Neural progenitor cell (in vitro differentiated cells): Measurements from ENCODE around the gene TNFSF11. TPM values are rescaled to one million over a fixed set of nuclear protein-coding genes. Genes with fewer than 3 reads are reported as not detected.

Experiments
- DNase-seq: peaks from one replicate; pipeline ENCODE4 v3.0.0-alpha.2; 2016; ENCODE audit warnings: low spot score
- H2AFZ ChIP-seq: fragments of 200-600 bp; sonication (generic); replicated peaks from 2 replicates; pipeline ENCODE4 v1.6.1; 2016; ENCODE audit warnings: antibody characterized with exemption
- H3F3A ChIP-seq: fragments of 200-600 bp; sonication (generic); 2 replicates; pipeline ENCODE4 v1.6.1; 2016; ENCODE audit warnings: antibody characterized with exemption, low read depth
- H3K27ac ChIP-seq: fragments of 200-600 bp; sonication (generic); 2 replicates; pipeline ENCODE4 v1.5.1; 2016; ENCODE audit warnings: mild to moderate bottlenecking
- H3K27me3 ChIP-seq: fragments of 200-600 bp; sonication (generic); 2 replicates; pipeline ENCODE4 v1.6.1; 2016; ENCODE audit warnings: mild to moderate bottlenecking, moderate library complexity
- H3K36me3 ChIP-seq: fragments of 200-600 bp; sonication (generic); 2 replicates; pipeline ENCODE4 v1.5.1; 2016
- H3K4me1 ChIP-seq: fragments of 200-600 bp; sonication (generic); 2 replicates; pipeline ENCODE4 v1.6.1; 2016; ENCODE audit warnings: mixed run types
- H3K4me2 ChIP-seq: fragments of 200-600 bp; sonication (generic); 2 replicates; pipeline ENCODE4 v1.6.1; 2016
- H3K4me3 ChIP-seq: fragments of 200-600 bp; sonication (generic); 2 replicates; pipeline ENCODE4 v1.5.1; 2016
- H3K79me2 ChIP-seq: fragments of 200-600 bp; sonication (generic); 2 replicates; pipeline ENCODE4 v1.6.1; 2016; ENCODE audit warnings: low read depth
- H3K9ac ChIP-seq: fragments of 200-600 bp; sonication (generic); 2 replicates; pipeline ENCODE4 v1.6.1; 2016
- H3K9me3 ChIP-seq: fragments of 200-600 bp; sonication (generic); 2 replicates; pipeline ENCODE4 v1.5.1; 2016; ENCODE audit warnings: low read depth
- H4K20me1 ChIP-seq: fragments of 200-600 bp; sonication (generic); 2 replicates; pipeline ENCODE4 v1.6.1; 2016; ENCODE audit warnings: low read depth
- H3K27ac Mint-ChIP-seq: 3 replicates; pipeline ENCODE4 v1.8.0; 2021; ENCODE audit warnings: mixed read lengths
- H3K27me3 Mint-ChIP-seq: 2 replicates; pipeline ENCODE4 v1.8.0; 2022; ENCODE audit warnings: low read depth, mild to moderate bottlenecking, inconsistent platforms, moderate library complexity, mixed read lengths; ENCODE audit not compliant: insufficient read depth
- H3K36me3 Mint-ChIP-seq: 3 replicates; pipeline ENCODE4 v1.8.0; 2021; ENCODE audit warnings: mixed read lengths
- H3K4me1 Mint-ChIP-seq: 3 replicates; pipeline ENCODE4 v1.8.0; 2021; ENCODE audit warnings: mixed read lengths
- H3K4me3 Mint-ChIP-seq: 3 replicates; pipeline ENCODE4 v1.8.0; 2021; ENCODE audit warnings: mild to moderate bottlenecking, moderate library complexity, mixed read lengths
- H3K9me3 Mint-ChIP-seq: 3 replicates; pipeline ENCODE4 v1.8.0; 2020; ENCODE audit warnings: mixed read lengths
- EZH2 ChIP-seq: fragments of 200-600 bp; sonication (generic); IDR thresholded peaks from 2 replicates; pipeline ENCODE4 v1.6.1; 2017; ENCODE audit warnings: antibody characterized with exemption, mild to moderate bottlenecking, moderate library complexity
- EZH2phosphoT487 ChIP-seq: fragments of 200-600 bp; sonication (generic); IDR thresholded peaks from 2 replicates; pipeline ENCODE4 v1.6.1; 2017; ENCODE audit warnings: antibody characterized with exemption
- total RNA-seq: library from RNA; depleted of rRNA; stranded (reverse); fragments of >200 nt; gene quantifications from 2 replicates; pipeline ENCODE4 v1.2.3, GENCODE V29; 2015; ENCODE audit warnings: low replicate concordance
- TF ChIP-seq, protein P1 (sequence below): fragments of 200-600 bp; sonication (generic); IDR thresholded peaks from 2 replicates; pipeline ENCODE4 v1.5.1; 2017; ENCODE audit warnings: antibody characterized with exemption, mild to moderate bottlenecking

TNFSF11 gene
- total RNA-seq, 1 donor from 2014 or later, result 0.21 TPM

DNA sequence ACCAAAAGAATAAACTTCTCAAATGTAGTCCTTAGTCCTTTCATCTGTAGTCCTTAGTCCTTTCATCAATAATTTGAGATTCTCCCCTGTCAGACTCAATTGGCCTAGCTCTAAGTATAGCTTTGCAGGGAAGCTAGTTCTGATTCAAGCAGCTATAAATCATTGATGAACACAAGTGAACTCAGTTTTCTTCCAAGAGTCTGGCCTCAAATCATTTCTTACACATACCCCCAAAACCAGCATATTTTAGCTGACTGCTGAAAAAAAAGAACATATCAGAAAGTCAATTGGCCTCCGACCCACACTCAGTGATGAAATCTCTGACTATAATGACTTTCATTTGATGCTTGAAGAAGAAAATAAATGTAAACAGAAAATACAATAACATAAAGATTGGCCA is 64.9 kb downstream of the TNFSF11 start:
- Histone ChIP-seq H3K4me1 (peaks cover 12% of the 10 kb centered on the region), H4K20me1 (no peaks in the 10 kb centered on the region), H3K27me3 (no peaks in the 10 kb centered on the region), H3K4me3 (no peak overlapping the region), H3K9me3 (peaks cover 5% of the 10 kb centered on the region), H3K36me3 (no peaks in the 10 kb centered on the region), H2AFZ (peak overlapping the region; percentile 44), H3F3A (no peaks in the 10 kb centered on the region), H3K4me2 (no peak overlapping the region), H3K79me2 (no peaks in the 10 kb centered on the region), H3K9ac (no peak overlapping the region), H3K27ac (no peak overlapping the region)
- H3K4me3 Mint-ChIP-seq, result no peak overlapping the region
- no peaks in the 10 kb centered on the region for H3K36me3 Mint-ChIP-seq
- H3K27ac Mint-ChIP-seq, result no peak overlapping the region
- peaks cover 11% of the 10 kb centered on the region for H3K9me3 Mint-ChIP-seq
- H3K4me1 Mint-ChIP-seq, result peaks cover 4% of the 10 kb centered on the region
- TF ChIP-seq EZH2phosphoT487, result no peak
- no peaks in the 10 kb centered on the region for H3K27me3 Mint-ChIP-seq
- DNase-seq, result no peak

DNA sequence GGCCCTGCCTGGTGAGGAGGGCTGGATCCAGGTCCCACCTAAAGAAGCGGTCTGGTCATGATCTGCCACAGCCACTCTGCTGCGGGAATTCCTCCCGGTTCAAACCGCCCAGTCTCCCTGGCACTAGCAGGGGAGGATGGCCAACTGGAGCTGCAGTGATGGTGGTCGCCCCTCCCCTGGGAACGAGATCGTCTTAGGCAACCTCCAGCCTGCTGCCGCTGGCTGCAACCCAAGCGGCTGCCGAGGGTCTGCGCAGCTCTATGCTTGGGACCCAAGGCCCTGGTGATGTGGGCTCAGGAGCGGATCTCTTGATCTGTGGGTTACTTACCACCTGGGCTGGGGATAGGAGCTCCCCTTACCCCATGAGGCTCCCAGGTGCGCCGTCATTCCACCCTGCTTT is 69.1 kb downstream of the TNFSF11 start:
- no peak for DNase-seq
- Histone ChIP-seq H3K4me1 (peaks cover 12% of the 10 kb centered on the region), H3F3A (no peaks in the 10 kb centered on the region), H4K20me1 (no peaks in the 10 kb centered on the region), H3K36me3 (no peaks in the 10 kb centered on the region), H3K79me2 (no peaks in the 10 kb centered on the region), H3K27me3 (no peaks in the 10 kb centered on the region), H2AFZ (no peak overlapping the region), H3K4me2 (no peak overlapping the region), H3K4me3 (no peak overlapping the region), H3K9me3 (peaks cover 5% of the 10 kb centered on the region), H3K9ac (no peak overlapping the region), H3K27ac (no peak overlapping the region)
- Mint-ChIP-seq H3K9me3 (peaks cover 11% of the 10 kb centered on the region), H3K27me3 (peaks cover 3% of the 10 kb centered on the region), H3K36me3 (no peaks in the 10 kb centered on the region), H3K27ac (no peak overlapping the region), H3K4me3 (no peak overlapping the region), H3K4me1 (peaks cover 4% of the 10 kb centered on the region)
- TF ChIP-seq, protein P1, sequence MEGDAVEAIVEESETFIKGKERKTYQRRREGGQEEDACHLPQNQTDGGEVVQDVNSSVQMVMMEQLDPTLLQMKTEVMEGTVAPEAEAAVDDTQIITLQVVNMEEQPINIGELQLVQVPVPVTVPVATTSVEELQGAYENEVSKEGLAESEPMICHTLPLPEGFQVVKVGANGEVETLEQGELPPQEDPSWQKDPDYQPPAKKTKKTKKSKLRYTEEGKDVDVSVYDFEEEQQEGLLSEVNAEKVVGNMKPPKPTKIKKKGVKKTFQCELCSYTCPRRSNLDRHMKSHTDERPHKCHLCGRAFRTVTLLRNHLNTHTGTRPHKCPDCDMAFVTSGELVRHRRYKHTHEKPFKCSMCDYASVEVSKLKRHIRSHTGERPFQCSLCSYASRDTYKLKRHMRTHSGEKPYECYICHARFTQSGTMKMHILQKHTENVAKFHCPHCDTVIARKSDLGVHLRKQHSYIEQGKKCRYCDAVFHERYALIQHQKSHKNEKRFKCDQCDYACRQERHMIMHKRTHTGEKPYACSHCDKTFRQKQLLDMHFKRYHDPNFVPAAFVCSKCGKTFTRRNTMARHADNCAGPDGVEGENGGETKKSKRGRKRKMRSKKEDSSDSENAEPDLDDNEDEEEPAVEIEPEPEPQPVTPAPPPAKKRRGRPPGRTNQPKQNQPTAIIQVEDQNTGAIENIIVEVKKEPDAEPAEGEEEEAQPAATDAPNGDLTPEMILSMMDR, result no peak
- TF ChIP-seq EZH2phosphoT487 (no peak), EZH2 (no peak)

DNA sequence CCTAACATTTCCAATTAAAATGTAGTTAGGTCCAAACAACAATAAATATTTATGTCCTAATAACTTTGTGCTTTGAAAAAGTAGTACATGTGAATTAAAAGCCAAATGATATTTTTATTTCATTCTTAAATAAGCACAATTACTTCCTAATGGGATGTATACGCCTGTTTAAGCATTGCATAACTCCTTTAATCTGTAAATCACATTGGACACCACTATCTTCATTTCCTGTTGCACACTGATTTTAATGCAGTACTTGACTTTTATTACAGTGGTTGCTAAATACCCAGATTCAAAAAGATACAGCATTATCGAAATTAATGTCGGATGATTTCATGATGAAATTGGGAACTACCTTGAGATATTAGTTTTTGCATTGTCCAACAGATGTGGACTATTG is 70.9 kb downstream of the TNFSF11 start:
- Histone ChIP-seq H3K4me1 (peaks cover 4% of the 10 kb centered on the region), H3K36me3 (no peaks in the 10 kb centered on the region), H2AFZ (no peak overlapping the region), H3F3A (no peaks in the 10 kb centered on the region), H3K27me3 (no peaks in the 10 kb centered on the region), H3K4me2 (no peak overlapping the region), H4K20me1 (no peaks in the 10 kb centered on the region), H3K79me2 (no peaks in the 10 kb centered on the region), H3K27ac (no peak overlapping the region), H3K9me3 (peaks cover 5% of the 10 kb centered on the region), H3K9ac (no peak overlapping the region), H3K4me3 (no peak overlapping the region)
- H3K4me1 Mint-ChIP-seq, result no peaks in the 10 kb centered on the region
- DNase-seq, result no peak
- H3K36me3 Mint-ChIP-seq, result no peaks in the 10 kb centered on the region
- H3K9me3 Mint-ChIP-seq, result peaks cover 11% of the 10 kb centered on the region
- H3K27ac Mint-ChIP-seq, result no peak overlapping the region
- H3K4me3 Mint-ChIP-seq, result no peak overlapping the region
- H3K27me3 Mint-ChIP-seq, result peaks cover 5% of the 10 kb centered on the region
- TF ChIP-seq EZH2phosphoT487 (no peak), EZH2 (no peak)
- TF ChIP-seq, protein P1, result no peak

DNA sequence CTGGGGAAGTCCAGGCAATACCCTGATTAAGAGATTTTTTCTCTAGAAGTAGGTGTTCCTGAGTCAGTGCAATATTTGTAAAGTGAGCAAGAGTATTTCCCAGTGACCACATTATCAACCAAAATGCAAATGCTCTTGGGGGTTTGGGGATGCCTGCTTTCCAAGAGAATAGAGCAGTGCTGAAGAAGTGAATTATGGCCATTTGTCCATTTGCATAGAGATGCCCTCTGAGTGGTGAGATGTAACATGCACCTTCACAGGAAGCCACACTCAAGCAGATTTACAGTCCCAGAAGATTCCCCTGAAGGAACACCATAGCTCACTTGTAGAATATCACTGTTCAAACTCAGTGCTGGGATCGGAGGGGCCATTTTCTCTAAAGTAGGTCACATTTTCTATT is 71.8 kb downstream of the TNFSF11 start:
- Histone ChIP-seq H3K4me3 (no peak overlapping the region), H3K9me3 (peaks cover 5% of the 10 kb centered on the region), H3K9ac (no peak overlapping the region), H3K36me3 (no peaks in the 10 kb centered on the region), H2AFZ (no peak overlapping the region), H3K27ac (no peak overlapping the region), H3F3A (no peaks in the 10 kb centered on the region), H4K20me1 (no peaks in the 10 kb centered on the region), H3K79me2 (no peaks in the 10 kb centered on the region), H3K4me2 (no peak overlapping the region), H3K27me3 (no peaks in the 10 kb centered on the region), H3K4me1 (peaks cover 10% of the 10 kb centered on the region)
- Mint-ChIP-seq H3K4me1 (no peaks in the 10 kb centered on the region), H3K9me3 (peaks cover 10% of the 10 kb centered on the region), H3K27me3 (peaks cover 5% of the 10 kb centered on the region), H3K27ac (no peak overlapping the region), H3K36me3 (no peaks in the 10 kb centered on the region), H3K4me3 (no peak overlapping the region)
- TF ChIP-seq EZH2phosphoT487, result no peak
- TF ChIP-seq, protein P1, result no peak
- TF ChIP-seq EZH2, result no peak
- no peak for DNase-seq
